HG03060 (cell line): Measurements from ENCODE around the gene EZR.

Experiments used
- ATAC-seq: cut with Tn5 transposase; IDR thresholded peaks from one replicate; pipeline ENCODE4 v1.9.1; 2021; ENCODE audit warnings: low read depth, moderate number of reproducible peaks; ENCODE audit not compliant: unreplicated experiment

EZR gene

GRCh38 chr6:158819977-158820622, 932 bp upstream of the EZR start:
- ATAC-seq, result no peak

DNA sequence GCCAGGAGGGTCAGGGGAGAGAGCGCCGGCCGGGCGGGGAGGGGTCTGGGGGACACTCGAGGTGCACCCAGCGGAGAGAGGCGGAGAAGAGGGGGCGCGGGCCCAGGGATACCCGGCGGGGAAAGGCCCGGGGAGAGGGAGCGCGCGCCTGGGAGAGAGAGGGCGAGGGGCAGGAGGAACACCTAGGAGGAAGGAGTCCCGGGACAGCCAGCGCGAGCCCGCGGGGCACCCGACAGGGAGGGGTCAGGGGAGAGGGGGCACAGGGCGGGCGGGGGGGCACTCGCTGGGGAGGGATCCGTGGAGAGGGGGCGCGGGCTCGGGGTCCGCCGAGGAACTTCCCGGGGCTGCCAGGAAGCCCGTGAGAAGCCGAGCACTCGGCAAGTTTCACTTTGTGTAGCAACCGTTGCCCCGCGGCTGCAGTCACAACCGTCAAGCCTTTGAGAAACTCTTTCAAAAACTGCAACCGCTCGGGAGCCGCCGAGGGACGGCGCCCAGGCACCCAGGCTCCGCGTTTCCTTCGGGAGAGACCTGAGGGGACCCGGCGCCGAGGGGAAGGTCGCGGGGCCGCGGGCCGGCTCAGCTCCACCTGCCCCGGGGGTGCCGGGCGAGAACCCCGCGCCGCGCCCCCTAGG, 471 bp downstream of the EZR start:
- no peak for ATAC-seq

- no peak for ATAC-seq
Observed at GRCh38 chr6:158817728-158818580, 1.2 kb downstream of the EZR start.

DNA sequence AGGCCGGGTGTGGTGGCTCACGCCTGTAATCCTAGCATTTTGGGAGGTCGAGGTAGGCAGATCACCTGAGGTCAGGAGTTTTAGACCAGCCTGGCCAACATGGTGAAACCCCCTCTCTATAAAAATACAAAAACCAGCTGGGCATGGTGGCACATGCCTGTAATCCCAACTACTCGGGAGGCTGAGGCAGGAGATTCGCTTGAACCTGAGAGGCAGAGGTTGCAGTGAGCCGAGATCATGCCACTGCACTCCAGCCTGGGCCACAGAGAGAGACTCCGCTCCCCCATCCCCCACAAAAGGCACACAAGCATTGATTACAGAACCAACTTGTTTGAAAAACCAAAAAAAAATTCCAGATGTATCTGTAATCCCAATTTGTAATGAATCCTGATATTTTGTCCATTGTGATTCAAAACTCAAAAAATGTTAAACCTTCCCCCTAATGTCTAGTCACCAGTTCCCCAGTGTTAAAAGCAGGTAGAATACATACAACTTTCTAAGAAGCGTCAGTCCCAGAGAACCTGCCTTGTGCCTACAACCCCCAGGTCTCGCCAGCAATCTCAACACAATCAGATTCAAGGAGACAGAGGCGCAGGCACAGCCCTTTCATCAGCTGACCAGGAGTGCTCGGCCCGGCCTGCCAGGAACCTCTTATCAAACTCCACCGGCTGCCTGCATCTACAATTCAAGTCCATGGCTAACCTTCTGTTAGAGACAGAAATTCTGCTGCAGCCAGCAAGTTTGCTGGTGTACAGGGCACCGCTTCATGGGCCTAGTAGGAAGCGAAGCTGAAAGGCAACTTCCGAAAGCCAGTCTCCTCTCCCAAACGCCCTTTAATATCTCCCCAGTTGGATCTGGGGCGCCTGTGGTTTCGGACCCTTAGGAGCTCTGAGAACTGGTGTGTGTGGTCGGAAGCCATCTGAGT, 2.1 kb downstream of the EZR start:
- ATAC-seq, result no peak

- no peak for ATAC-seq
Observed at GRCh38 chr6:158816329-158816728, 2.8 kb downstream of the EZR start.

- ATAC-seq, result no peak
Observed at GRCh38 chr6:158815907-158816306, 3.3 kb downstream of the EZR start.

DNA sequence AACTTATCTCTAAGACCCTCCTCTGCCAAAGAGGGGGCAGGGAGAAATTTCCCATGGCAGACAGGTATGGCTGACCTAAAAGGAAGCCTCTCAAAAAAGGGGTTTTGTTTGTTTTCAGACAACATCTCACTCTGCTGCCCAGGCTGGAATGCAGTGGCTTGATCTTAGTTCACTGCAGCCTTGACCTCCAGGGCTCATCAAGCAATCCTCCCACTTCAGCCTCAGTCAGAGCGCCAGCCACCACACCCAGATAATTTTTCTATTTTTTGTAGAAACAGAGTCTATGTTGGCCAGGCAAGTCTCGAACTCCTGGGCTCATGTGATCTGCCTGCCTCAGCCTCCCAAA, 3.8 kb downstream of the EZR start:
- ATAC-seq, result no peak

DNA sequence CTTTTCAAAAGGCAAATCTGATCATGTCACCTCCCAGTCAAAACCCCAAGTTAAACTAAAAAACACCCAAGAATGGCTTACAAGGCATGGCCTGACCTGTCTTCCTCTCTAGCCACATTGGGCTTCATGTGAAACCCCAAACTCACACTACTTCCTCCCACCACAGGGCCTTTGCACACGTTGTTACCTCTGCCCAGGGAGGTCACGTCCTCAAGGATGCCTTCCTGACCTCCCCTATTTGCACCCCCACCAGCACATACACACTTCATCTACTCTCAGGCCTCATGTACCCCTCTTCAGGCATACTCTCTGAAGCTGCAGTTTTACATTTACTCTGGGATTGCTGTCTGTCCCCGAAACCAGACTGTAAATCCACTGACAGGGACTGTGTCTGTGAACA, 6.1 kb downstream of the EZR start:
- no peak for ATAC-seq

DNA sequence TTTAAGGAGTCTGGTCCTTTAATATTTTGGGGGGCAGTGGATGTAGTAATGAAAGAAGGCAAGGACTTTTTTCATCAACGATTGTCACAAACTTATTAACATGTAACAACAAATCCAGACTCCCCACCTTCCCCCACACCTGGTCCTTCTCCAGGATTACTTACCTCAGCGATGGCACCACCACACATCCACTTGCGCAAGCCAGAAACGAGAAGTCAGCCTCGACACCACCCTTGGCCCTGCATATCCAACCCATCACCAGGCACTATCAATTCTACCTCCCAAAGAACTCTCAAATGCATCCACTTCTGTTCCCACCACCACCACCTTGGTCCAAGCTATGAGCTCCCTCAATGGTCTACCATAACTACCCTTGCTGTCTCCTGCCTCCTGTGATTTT, 6.6 kb downstream of the EZR start:
- no peak for ATAC-seq

- no peak for ATAC-seq
Observed at GRCh38 chr6:158810155-158811095, 8.7 kb downstream of the EZR start.

DNA sequence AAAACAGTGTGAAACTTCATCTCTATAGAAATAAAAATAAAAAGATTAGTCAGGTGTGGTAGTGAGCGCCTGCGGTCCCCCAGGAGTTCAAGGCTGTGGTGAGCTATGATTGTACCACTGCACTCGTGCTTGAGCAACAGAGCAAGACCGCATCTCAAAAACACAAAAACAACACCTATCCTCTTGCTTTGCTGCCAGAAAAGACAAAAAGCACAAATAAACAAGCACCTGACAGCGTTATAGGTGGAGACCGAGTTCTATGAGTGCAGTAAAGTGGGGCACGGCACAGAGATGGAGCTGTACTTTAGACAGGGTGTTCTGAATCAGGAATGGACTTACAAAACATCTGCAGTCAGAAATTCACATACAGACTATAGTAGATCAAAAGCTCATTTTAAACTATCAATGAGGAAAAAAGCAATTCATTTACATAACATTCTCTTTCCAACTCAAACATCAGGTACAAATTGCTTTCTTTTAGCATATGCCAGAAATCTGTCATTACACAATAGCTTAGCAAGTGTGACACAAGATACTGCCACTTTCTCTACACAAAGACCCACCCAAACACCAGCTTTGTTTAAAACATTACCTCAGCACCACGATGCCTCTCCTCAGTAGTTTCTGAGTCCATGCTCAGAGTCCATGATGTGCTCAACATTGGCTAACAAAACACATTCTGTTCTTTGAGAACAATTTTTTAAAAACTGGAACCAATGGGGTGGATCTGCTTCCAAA, 10.1 kb downstream of the EZR start:
- ATAC-seq, result peak; percentile 63

GRCh38 chr6:158808442-158808833, 10.7 kb downstream of the EZR start:
- no peak for ATAC-seq

DNA sequence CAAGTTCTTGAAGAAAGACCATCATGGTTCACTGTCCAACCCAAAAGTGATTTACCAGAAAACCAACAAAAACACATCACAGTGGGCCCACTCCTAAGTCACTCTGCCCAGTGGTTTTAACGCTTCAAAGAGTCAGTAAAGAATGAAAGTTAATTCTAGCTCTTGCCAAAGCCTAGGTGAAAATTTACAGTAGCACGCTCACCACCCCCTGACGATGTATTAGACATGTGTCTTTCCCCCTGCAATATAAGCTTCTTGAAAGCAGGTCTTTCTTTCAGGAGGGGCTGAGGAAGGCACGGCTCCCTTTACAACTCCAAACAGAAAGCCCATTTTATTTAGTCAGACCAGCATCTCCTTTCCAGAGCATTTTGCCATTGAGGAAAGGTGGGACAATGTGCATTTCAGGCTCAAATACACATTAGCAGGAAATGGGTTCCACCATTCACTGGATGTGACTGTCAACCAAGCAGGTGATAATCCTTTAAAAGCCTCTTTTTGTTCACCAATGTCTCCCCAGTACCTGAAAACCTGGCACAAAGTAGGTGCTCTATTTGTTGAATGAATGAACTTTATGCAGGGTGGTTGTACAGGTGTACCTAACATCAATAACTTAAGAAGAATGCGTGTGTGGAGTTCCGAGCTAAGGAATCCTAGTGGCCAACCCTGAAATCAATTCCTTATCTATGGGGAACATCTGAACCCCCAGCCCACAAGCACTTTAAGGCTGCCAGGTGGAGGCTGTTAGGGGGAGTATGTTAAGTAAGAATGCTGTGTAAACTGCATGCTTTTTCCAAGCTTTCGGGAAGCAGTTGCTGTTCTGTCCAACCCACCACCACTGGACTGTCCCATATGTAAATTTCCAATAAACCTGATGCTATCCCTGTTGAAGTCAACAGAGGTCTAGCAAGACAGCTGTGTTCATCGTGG, 11.4 kb downstream of the EZR start:
- ATAC-seq, result no peak

DNA sequence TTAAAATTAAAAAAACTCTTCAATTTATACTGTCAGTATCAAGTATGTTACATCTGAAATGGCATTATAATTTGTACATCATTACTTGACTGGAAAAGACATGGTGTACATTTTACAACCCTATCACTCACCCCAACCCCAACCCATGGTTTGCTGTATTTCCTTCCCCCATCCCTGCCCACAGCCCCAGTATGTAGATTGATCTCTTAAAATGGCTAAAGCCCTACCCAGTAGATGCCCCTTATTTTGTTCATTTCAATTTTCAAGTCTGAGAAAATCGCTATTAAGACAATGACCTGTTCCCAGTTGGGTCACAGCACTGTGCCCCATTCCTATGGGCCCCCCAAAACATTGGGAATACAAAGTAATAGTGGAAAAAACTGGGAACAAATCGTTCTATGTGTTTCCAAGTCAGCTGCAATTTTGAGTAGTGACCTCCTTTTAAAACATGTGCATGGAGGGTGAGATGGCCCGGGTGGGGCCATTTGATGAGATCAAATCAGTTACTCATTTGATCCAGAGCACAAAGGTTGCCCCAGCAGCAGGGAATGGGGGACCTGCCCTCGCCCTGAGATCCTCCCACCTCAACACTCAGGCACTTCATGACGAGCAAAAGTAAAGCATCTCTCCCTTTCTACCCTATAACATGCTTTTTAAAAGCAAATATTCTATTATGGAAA, 13.3 kb downstream of the EZR start:
- ATAC-seq, result no peak

DNA sequence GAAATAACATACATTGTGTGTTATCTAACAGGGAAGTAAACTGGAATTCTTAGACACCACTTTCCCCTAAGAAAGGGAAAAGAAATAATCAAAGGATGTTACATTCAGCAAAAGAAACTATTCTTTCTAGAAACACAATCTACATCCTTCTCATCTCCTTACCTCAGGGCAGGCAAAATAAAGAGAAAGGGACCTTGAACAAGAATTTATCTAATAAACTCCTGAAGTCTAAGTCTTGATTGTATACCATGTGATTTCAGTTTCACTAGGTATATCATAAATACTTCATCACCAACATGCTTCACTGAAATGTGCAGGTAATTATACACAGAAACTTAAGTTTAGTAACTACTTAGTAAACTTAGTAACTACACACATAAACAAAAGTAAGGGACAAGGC, 15.0 kb downstream of the EZR start:
- no peak for ATAC-seq

DNA sequence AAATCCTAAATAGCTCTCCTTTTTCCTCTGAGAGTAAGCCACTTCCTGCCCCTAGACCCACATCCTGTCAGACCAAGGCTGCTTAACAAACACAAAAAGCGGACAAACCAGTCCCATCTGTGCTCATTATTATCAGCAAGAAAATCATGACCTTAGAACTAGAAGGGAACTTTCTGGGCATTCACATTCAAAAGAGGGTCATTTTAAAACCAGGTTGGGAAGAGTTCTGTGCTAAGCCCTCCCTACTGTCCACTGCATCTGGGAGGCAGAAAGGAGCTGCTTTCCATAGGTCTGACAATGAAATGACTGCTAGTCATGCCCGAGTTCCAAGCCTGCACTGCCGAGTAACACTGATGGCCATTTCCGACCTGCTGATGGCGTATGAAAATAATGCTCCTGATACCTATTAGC, 15.4 kb downstream of the EZR start:
- no peak for ATAC-seq

- no peak for ATAC-seq
Observed at GRCh38 chr6:158801655-158802294, 17.4 kb downstream of the EZR start.
